GM21423 (cell line): ENCODE data around the gene REC8.

Source experiments
- ATAC-seq: cut with Tn5 transposase; IDR thresholded peaks from one replicate; pipeline ENCODE4 v1.9.1; 2021; ENCODE audit warnings: mild to moderate bottlenecking, moderate library complexity; ENCODE audit not compliant: unreplicated experiment

REC8 gene, protein sequence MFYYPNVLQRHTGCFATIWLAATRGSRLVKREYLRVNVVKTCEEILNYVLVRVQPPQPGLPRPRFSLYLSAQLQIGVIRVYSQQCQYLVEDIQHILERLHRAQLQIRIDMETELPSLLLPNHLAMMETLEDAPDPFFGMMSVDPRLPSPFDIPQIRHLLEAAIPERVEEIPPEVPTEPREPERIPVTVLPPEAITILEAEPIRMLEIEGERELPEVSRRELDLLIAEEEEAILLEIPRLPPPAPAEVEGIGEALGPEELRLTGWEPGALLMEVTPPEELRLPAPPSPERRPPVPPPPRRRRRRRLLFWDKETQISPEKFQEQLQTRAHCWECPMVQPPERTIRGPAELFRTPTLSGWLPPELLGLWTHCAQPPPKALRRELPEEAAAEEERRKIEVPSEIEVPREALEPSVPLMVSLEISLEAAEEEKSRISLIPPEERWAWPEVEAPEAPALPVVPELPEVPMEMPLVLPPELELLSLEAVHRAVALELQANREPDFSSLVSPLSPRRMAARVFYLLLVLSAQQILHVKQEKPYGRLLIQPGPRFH

DNA sequence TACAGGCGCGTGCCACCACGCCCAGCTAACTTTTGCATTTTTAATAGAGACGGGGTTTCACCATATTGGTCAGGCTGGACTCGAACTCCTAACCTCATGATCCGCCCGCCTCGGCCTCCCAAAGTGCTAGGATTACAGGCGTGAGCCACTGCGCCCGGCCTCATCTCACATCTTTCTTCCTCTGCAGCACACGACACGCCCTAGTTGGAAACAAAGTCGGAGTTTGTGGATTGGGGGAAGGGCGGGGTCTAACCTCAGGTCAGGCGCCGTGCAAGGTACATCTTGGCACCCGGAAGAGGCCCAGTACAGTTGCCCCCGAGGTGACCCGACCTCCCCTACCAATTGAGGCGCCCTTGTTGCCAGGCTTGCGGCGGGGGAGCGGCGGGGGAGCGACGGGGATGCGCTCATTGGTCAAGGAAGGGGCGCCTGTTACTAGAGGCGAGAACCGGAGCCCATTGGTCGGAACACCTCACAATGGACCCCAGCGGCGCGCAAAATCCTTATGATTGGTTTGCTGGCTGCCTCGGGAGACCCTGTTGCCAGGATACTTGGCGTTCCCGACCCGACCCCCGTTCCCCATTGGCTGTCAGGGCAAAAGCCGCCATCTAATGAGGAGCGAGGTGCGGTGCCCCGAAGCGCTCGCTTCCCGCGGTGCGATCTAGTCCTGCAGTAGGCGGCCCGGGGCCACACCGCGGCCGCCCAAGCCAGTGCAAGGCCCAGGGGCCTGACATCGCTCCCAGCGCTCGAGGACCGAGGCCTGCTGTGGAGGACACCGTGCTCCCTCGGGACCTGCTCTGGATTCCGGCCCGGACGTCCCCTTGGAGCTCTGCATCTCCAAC is at the start of gene REC8:
Gene REC8 (plus strand): TSS at position 659 of the 839 bp plus-strand sequence. CDS start 473 bp downstream, outside the sequence.
- peak; percentile 83 for ATAC-seq

DNA sequence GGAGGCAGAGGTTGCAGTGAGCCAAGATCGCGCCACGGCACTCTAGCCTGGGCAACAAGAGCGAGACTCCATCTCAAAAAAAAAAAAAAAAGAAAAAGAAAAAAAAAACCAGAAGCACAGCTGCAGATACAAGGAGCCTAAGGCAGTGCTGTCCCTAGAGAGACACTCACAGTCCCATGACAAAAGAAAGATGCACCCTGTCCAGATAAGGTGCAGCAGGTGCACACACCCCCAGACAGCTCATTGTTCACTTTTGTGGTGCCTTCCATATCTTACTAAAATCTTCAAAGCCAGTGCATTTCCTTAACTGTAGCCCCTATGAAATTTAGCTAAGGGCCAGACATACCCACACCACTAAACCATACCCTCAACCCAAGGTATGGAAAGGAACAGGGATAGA is 49.5 kb upstream of the REC8 start:
- ATAC-seq: no peak

DNA sequence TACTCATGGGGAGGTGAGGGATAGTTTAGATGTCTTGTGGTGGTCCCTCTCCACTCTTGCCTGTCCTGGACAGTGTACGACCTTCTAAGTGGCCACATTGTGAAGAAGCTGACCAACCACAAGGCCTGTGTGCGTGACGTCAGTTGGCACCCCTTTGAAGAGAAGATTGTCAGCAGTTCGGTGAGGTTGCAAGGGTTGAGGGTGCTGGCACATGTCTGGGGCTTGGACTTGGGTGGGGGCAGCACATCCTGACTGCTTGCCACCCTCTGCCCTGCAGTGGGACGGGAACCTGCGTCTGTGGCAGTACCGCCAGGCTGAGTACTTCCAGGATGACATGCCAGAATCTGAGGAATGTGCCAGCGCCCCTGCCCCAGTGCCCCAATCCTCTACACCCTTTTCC is 49.0 kb upstream of the REC8 start:
- no peak for ATAC-seq

DNA sequence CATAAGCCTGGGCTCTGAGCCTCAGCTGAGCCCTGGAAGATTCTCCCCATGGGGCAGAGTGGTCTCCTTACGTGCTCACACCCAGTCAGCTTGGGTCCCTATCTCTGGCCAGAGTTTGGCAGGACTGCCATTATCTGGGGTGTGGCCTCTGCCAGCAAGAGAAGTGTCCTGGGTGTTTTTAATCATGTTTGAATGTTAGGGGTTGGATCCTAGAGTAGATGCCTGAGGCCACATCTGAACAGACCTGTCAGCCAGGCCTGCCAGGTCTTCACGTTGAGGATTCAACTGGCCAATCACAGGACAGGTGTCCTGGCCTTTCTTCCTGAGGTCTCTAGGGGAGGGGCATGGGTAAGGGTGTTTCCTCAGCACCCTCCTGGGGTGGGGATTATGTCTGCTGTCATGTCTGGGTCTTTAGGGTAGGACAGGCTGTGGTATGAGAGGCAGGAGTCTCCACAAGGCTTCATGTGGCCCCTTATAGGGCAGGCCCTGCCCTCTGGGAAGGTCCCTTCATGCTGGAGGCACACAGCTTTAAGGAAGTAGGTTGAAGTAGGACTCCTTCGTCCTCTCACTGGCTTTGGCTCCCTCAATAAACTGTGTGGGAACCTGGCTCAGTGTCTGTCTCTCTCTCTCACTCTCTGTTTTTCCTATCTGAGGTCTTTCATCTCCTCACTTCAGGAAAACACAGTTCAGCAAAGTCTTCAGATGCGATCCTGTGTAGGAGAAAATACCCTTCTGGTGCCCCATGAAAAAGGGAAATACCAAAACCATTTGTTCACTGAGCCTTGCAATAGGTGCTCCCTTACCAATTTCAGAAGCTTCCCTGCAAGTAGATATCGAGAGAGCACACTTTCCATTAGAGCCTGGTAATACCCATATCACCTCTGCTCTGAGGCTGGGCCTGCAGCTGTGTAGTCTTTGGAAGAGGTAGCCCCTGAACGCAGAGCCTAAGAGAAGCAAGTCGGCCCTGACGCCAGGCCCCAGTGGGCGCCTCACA is 48.2 kb upstream of the REC8 start:
- ATAC-seq: peak; percentile 63

DNA sequence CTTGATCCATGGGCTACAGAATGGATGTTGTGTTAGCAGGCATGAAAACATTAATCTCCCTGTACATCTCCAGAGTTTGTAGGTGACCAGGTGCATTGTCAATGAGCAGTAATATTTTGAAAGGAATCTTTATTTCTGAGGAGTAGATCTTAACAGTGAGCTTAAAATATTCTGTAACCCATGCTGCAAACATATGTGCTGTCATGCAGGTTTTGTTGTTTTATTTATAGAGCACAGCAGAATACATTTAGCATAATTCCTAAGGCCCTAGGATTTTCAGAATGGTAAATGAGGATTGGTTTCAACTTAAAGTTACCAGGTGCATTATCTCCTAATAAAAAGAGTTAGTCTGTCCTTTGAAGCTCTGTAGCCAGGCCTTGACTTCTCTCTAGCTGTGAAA is 44.9 kb upstream of the REC8 start:
- no peak for ATAC-seq

DNA sequence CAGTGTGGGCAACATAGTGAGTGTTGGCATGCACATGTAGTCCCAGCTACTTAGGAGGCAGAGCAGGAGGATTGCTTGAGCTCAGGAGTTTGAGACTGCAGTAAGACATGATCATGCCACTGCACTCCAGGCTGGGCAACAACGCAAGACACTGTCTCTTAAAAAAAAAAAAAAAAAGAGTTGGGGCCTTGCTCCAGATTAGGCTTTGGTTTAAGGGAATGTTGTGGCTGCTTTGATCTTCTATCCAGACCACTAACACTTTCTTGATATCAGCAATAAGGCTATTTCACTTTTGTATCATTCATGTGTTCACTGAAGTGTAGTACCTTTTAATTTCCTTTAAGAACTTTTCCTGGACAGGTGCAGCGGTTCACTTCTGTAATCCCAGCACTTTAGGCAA is 44.2 kb upstream of the REC8 start:
- ATAC-seq: no peak

DNA sequence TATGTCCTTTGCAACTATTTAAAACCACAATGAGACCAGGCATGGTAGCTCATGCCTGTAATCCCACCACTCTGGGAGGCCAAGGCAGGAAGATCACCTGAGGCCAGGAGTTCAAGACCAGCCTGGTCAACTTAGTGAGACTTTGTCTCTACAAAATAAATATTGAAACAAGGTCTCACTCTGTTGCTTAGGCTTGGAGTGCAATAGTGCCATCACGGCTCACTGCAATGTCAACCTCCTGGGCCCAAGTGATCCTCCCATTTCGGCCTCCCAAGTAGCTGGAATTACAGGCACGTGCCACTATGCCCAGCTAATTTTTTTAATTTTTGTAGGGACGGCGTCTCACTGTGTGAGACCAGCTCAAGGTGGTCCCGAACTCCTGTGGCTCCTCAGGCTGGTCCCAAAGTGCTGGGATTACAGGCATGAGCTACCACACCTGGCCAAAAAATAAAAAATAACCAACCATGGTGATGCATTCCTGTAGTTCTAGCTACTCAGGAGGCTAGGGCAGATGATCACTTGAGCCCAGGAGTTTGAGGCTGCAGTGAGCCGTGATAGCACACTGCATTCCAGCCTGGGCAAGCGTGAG is 42.4 kb upstream of the REC8 start:
- ATAC-seq: no peak

DNA sequence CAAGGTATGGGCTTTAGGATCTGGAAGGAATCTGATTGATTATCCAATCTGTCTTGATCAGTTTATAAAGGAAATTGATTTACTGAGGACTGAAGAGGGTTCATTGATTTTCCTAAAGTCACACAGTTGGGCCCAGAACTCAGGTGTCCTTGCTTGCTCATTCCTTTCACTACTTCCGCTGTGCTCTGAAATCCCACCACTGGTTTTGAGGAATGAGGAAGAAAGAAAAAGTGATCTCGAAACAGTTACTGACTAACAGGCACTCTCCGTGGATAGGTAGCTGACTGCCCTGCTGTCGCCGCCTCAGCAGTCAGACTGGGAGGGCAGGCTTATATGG is 41.5 kb upstream of the REC8 start, which contains the start of gene FITM1:
Gene FITM1 (plus strand): TSS at position 280 of the 337 bp plus-strand sequence. CDS start 905 bp downstream, outside the sequence.
- no peak for ATAC-seq

DNA sequence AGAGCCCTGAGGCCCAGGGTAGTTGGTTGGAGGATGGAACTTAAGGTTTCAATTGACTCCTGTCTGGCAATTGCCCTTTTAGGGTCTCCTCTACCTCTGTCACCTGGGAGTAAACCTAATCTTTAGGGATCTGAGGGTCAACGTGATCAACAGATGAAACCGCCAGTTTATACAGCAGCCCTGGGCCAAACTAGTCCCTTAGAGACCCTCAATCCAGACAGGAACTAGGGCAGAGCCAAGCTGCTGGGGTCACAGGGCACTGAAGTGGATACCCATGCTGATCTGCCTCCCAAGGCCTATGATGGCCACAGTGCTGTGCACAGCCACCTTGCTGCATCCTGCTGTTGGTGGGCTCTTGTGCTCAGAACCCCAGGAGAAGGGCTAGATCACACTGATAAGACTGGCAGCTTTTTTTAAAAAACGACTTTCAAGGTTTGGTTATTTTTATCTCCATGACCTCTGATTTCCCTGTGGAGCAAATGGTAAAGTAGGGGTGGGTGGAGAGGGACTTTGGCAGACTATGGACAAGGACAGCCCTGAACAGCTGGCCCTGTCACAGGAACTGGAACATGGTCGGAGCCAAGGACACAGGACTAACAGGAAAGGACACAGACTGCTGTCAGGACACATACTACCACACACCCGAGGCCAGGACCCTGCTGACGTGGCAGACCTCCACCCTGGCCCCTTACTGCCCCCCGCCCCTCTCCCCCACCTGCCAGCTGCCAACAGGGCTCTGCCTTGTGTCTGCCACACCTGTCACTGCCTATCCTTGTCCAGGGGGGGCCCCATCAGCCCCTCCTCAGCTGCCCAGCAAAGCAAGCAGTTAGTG is 40.9 kb upstream of the REC8 start:
- ATAC-seq: no peak

DNA sequence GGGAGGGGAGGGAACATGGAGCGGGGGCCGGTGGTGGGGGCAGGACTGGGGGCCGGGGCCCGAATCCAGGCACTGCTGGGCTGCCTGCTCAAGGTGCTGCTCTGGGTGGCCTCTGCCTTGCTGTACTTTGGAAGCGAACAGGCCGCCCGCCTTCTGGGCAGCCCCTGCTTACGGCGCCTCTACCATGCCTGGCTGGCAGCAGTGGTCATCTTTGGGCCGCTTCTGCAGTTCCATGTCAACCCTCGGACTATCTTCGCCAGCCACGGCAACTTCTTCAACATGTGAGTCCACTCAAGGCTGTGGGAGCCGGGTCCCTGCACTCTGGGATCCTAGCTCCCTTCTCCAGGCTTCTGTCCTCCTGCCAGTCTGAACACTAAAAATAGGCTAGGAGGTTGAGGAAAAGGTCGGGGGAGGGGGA is 40.3 kb upstream of the REC8 start:
- no peak for ATAC-seq

DNA sequence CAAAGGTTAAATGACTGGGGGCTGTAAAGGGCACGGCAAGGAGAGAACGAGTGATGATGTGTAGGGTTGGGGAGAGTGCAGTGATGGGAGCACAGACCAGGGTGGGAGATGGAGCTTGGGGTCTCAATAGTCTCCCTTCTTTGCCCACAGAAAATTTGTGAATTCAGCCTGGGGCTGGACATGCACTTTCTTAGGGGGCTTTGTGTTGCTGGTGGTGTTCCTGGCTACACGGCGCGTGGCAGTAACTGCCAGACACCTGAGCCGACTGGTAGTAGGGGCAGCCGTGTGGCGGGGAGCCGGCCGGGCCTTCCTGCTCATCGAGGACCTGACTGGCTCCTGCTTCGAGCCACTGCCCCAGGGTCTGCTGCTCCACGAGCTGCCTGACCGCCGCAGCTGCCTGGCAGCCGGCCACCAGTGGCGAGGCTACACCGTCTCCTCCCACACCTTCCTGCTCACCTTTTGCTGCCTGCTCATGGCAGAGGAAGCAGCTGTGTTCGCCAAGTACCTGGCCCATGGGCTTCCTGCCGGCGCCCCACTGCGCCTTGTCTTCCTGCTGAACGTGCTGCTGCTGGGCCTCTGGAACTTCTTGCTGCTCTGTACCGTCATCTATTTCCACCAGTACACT is 39.7 kb upstream of the REC8 start:
- no peak for ATAC-seq

DNA sequence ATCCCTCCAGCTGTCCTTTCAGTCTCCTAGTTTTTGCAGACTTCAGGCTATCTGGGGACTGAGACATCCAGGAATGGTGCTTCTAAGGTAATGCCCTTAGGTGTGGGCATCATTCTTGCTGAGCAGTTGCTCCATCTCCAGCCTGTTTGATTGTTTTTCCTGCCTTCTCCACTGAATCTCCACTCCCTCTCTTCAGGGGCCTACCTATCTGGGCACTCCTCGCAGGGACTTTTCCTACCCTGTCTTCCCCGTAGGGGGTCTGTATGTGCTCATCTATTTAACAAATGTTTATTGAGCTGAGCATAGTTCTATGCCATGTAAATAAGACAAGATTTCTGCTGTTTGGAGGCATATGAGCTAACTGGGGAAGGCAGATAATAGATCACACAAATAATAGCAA is 38.9 kb upstream of the REC8 start:
- ATAC-seq: no peak

DNA sequence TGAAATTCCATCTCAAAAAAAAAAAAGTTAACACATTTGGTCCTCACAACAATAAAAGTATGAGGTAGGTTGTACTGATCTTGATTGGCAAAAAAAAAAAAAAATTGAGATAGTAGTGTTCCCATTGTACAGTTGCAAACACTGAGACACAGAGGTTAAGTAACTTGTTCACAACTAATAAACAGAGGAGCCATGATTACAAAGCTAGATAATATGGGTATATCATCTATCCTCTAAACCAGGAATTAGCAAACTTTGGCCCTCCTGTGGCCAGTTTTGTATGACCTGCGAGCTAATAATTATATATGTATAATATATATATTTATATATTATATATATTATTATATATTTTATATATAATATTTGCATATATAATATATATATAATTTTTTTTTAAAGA is 38.1 kb upstream of the REC8 start:
- ATAC-seq: no peak

DNA sequence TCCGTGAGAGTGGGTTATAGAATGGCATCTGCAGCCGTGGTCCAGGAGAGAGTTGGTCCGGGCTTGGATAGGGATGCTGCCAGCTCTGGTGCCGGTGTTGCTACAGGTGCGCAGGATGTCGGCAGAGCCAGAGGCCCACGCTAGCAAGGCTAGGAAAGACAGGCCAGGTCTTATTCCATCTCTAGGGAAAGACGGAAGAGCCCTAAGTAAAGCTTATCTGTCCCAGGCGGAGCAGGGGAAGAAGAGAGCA is 36.4 kb upstream of the REC8 start:
- no peak for ATAC-seq

DNA sequence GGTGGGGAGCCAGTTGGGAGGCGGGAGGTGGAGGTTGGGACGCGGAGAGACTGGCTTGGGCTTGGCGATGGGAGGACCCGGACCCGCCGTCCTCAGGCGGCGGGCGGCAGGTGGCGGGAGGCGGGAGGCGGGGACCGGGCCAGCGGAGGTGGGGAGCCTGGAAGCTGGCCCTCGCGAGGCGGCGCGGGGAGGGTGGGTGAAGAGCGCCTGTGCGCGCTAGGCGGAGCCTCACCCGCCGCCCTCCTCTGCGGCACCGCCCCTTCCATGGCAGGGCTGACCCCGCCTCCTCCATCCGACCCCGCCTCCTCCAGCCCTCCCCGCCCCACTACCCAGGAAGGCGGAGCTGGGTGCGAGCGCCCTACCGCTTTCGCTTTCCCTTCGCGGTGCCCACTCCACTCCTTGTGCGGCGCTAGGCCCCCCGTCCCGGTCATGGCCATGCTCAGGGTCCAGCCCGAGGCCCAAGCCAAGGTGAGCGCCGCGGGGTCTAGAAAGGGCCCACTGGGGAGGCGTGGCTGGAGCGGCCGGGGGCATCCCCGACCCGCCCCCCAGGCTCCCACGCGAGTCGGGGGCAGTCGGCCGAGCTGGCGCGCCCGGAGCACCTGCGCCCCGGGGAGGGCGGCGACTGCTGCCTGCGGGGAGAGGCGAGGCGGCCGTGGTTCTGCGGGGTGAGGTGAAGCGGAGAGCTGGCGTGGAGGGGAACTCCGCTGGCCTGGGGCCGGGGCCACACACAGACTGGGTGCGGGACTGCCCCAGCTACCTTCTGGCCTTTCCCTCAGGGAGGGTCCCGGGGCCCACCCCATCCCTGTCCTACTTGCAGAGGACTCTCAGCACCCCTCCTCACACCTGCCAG is 35.8 kb upstream of the REC8 start, which contains the start of gene PSME1:
Gene PSME1 (plus strand): TSS at position 361 of the 850 bp plus-strand sequence. CDS start 69 bp downstream, at position 430.
- peak; percentile 84 for ATAC-seq

DNA sequence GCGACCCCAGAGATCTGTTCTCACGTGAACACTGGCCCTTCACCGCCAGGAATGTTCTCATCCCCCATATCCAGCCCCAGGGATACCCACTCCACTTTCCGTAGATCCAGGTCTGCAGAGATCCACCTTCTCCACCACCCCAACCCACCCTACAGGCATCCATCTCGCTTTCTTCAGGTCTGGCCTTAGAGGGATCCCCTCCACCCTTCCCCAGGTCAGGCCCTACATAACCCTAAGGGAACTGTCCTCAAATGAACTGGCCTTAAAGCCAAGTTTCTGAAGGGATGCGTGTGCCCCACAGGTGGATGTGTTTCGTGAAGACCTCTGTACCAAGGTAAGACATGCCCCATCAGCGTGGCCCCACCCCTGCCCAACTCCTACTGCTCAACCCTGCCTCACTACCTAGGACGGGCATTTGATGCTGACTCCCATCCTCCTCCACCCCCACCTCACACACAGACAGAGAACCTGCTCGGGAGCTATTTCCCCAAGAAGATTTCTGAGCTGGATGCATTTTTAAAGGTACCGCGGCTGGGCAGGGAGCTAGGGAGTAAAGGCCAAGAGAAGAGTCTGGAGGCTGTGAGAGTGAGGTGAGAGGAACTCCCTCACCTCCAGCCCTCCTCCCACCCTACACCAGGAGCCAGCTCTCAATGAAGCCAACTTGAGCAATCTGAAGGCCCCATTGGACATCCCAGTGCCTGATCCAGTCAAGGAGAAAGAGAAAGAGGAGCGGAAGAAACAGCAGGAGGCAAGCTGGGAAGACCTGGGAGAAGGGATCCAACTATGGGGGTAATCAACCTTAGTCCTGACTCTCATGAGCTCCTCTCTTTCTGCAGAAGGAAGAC is 35.0 kb upstream of the REC8 start:
- ATAC-seq: no peak
